ENCODE measurements around the gene SHCBP1L. TPM values are rescaled to one million over a fixed set of nuclear protein-coding genes. Genes with fewer than 3 reads are reported as not detected.

Gene SHCBP1L
- total and polyA plus RNA-seq, 11 donors: 0.31 TPM; not detected in 10

GRCh38 chr1:182889997-182890396, 63.0 kb downstream of the SHCBP1L start:
- TF ChIP-seq POLR2A (IDR thresholded peaks at IDR 0.05) (no peak), CTCF (IDR thresholded peaks at IDR 0.05) (no peak)
- Histone ChIP-seq H3K27me3 (no peaks in the 10 kb centered on the region), H3K36me3 (peaks cover 0 to 50% (median 39%) of the 10 kb centered on the region in 9 donors), H3K4me1 (no peaks in the 10 kb centered on the region), H3K4me3 (no peak overlapping the region), H3K9me3 (peaks cover 0 to 10% (median 0%) of the 10 kb centered on the region in 12 donors), H3K27ac (peak overlapping the region in 1 of 12 donors; percentile 2)
- WGBS, 4 donors: 61 to 70% (median 65%) methylated on average over 6 of the region's 6 CpGs
- DNase-seq (no peak), ATAC-seq (no peak)
- intact Hi-C loops (cut with DNase I): loop anchor here in 2 of 10 donors (10.0 kb wide), 2 partner anchors 235 to 255 kb away; no protein-coding TSS in a partner anchor

GRCh38 chr1:182888736-182889531, 64.0 kb downstream of the SHCBP1L start:
- intact Hi-C loops (cut with DNase I): loop anchor here in 2 of 10 donors (10.0 kb wide), 2 partner anchors 236 to 256 kb away; no protein-coding TSS in a partner anchor
- peaks cover 0 to 4% (median 0%) of the 10 kb centered on the region in 12 donors for H3K9me3 ChIP-seq
- no peak overlapping the region for H3K27ac ChIP-seq
- H3K36me3 ChIP-seq: peaks cover 0 to 61% (median 49%) of the 10 kb centered on the region in 9 donors
- no peak for DNase-seq
- no peak for ATAC-seq
- WGBS, 4 donors: 82 to 92% (median 84%) methylated on average over 7 of the region's 7 CpGs
- no peaks in the 10 kb centered on the region for H3K4me1 ChIP-seq
- no peaks in the 10 kb centered on the region for H3K27me3 ChIP-seq
- TF ChIP-seq CTCF (IDR thresholded peaks at IDR 0.05) (no peak), POLR2A (IDR thresholded peaks at IDR 0.05) (no peak)
- no peak overlapping the region for H3K4me3 ChIP-seq

- TF ChIP-seq CTCF (IDR thresholded peaks at IDR 0.05) (no peak), POLR2A (IDR thresholded peaks at IDR 0.05) (no peak)
- Histone ChIP-seq H3K9me3 (no peaks in the 10 kb centered on the region), H3K4me3 (no peak overlapping the region), H3K27me3 (no peaks in the 10 kb centered on the region), H3K27ac (no peak overlapping the region), H3K4me1 (no peaks in the 10 kb centered on the region), H3K36me3 (peaks cover 0 to 81% (median 69%) of the 10 kb centered on the region in 9 donors)
- ATAC-seq: no peak
- 93 to 99% (median 96%) methylated on average over 11 of the region's 11 CpGs for WGBS, 4 donors
- intact Hi-C loops (cut with DNase I): loop anchor here in 2 of 10 donors (10.0 kb wide), 2 partner anchors 238 to 258 kb away; no protein-coding TSS in a partner anchor
- DNase-seq: no peak
These were observed 66.0 kb downstream of the SHCBP1L start for GRCh38 chr1:182886985-182887384.

- DNase-seq: no peak
- no peak for TF ChIP-seq CTCF (IDR thresholded peaks at IDR 0.05)
- TF ChIP-seq POLR2A (IDR thresholded peaks at IDR 0.05): no peak
- H3K9me3 ChIP-seq: no peaks in the 10 kb centered on the region
- intact Hi-C loops (cut with DNase I): loop anchor here in 2 of 10 donors (10.0 kb wide), 2 partner anchors 239 to 259 kb away; no protein-coding TSS in a partner anchor
- no peak for ATAC-seq
- no peak overlapping the region for H3K27ac ChIP-seq
- H3K4me1 ChIP-seq: no peaks in the 10 kb centered on the region
- no peaks in the 10 kb centered on the region for H3K27me3 ChIP-seq
- no peak overlapping the region for H3K4me3 ChIP-seq
- WGBS, 4 donors: 90 to 95% (median 93%) methylated on average over 3 of the region's 3 CpGs
- peaks cover 0 to 94% (median 83%) of the 10 kb centered on the region in 9 donors for H3K36me3 ChIP-seq
These were observed 67.4 kb downstream of the SHCBP1L start for GRCh38 chr1:182885591-182885990.

All from heart left ventricle (tissue), 16 donors.